Suprapubic skin (tissue), 4 donors: Measurements from ENCODE around the gene GRM5. TPM values are rescaled to one million over a fixed set of nuclear protein-coding genes. Genes with fewer than 3 reads are reported as not detected.
"Not testable (repeated sequence)": the region's sequence is repeated elsewhere in the genome, so short reads cannot be mapped to it uniquely, and the experiment has no call there.

ENCODE experiments used
- DNase-seq, 2 donors: peaks; one replicate each; pipeline ENCODE4 v3.0.0-alpha.2; 2019; ENCODE audit warnings: low spot score in 2 of 2
- H3K27ac ChIP-seq: fragments of 200-600 bp; sonication (generic); one replicate; pipeline ENCODE4 v1.5.1; 2019
- H3K27me3 ChIP-seq: fragments of 200-600 bp; sonication (generic); one replicate; pipeline ENCODE4 v1.5.1; 2019
- H3K36me3 ChIP-seq: fragments of 200-600 bp; sonication (generic); one replicate; pipeline ENCODE4 v1.5.1; 2019
- H3K4me1 ChIP-seq: fragments of 200-600 bp; sonication (generic); one replicate; pipeline ENCODE4 v1.5.1; 2019
- H3K4me3 ChIP-seq: fragments of 200-600 bp; sonication (generic); one replicate; pipeline ENCODE4 v1.5.1; 2019; ENCODE audit warnings: mild to moderate bottlenecking
- H3K9me3 ChIP-seq: fragments of 200-600 bp; sonication (generic); one replicate; pipeline ENCODE4 v1.5.1; 2019
- CTCF ChIP-seq, 2 donors: fragments of 200-600 bp in 1 of 2; fragments of 450-650 bp in 1 of 2; sonication (generic) in 1 of 2; IDR thresholded peaks; one replicate each; pipeline ENCODE4 v1.5.1; 2016 to 2019; ENCODE audit warnings: antibody characterized with exemption in 2 of 2, mild to moderate bottlenecking in 1 of 2, moderate library complexity in 1 of 2
- EP300 ChIP-seq: sonication (generic); formaldehyde crosslinking; IDR thresholded peaks from one replicate; pipeline ENCODE4 v1.6.1; 2017; ENCODE audit warnings: antibody characterized with exemption
- POLR2A ChIP-seq, 2 donors: fragments of 450-650 bp; IDR thresholded peaks; one replicate each; pipeline ENCODE4 v1.6.1; 2017; ENCODE audit warnings: antibody characterized with exemption in 2 of 2, mild to moderate bottlenecking in 2 of 2, moderate library complexity in 2 of 2
- POLR2AphosphoS5 ChIP-seq, 3 donors: sonication (generic); formaldehyde crosslinking; IDR thresholded peaks; one replicate each; pipeline ENCODE4 v1.6.1; 2017; ENCODE audit warnings: antibody characterized with exemption in 3 of 3
- WGBS: methylation state at CpG from one replicate; pipeline ENCODE4 v1.1.5; 2018; 5-methylcytosine and 5-hydroxymethylcytosine counted together
- total RNA-seq, 4 donors: library from RNA; depleted of rRNA; stranded (reverse); fragments of >200 nt; gene quantifications; one replicate each; pipeline ENCODE4 v1.1.0, GENCODE V29; 2016

GRM5 gene
- total RNA-seq, 4 donors from 2014 or later: not detected

GRCh38 chr11:89052220-89052619 lies 13.6 kb downstream of the GRM5 start:
- Histone ChIP-seq H3K36me3 (no peaks in the 10 kb centered on the region), H3K27ac (no peak overlapping the region), H3K4me1 (no peaks in the 10 kb centered on the region), H3K4me3 (no peak overlapping the region), H3K9me3 (no peaks in the 10 kb centered on the region), H3K27me3 (no peaks in the 10 kb centered on the region)
- 69% methylated on average over 4 of the region's 4 CpGs for WGBS
- TF ChIP-seq POLR2AphosphoS5 (IDR thresholded peaks at IDR 0.05): no peak
- TF ChIP-seq CTCF (IDR thresholded peaks at IDR 0.05): no peak
- no peak for TF ChIP-seq POLR2A (IDR thresholded peaks at IDR 0.05)
- TF ChIP-seq EP300: no peak
- DNase-seq: no peak

- not testable (repeated sequence) for DNase-seq, H3K9me3 ChIP-seq, H3K27me3 ChIP-seq, H3K4me1 ChIP-seq, H3K27ac ChIP-seq, H3K36me3 ChIP-seq, H3K4me3 ChIP-seq
- 90% methylated on average over 2 of the region's 4 CpGs for WGBS
These were observed 18.6 kb downstream of the GRM5 start for GRCh38 chr11:89047159-89047558.

- not testable (repeated sequence) for H3K4me3 ChIP-seq, H3K27ac ChIP-seq, H3K9me3 ChIP-seq, DNase-seq, H3K4me1 ChIP-seq, H3K36me3 ChIP-seq, H3K27me3 ChIP-seq
- 54% methylated on average over 6 of the region's 6 CpGs for WGBS
These were observed 21.8 kb downstream of the GRM5 start for GRCh38 chr11:89043861-89044588.

GRCh38 chr11:89029671-89030070 lies 36.1 kb downstream of the GRM5 start:
- not testable (repeated sequence) for H3K9me3 ChIP-seq, H3K36me3 ChIP-seq, H3K4me1 ChIP-seq, DNase-seq, H3K4me3 ChIP-seq, H3K27ac ChIP-seq, H3K27me3 ChIP-seq
- 80% methylated on average over 2 of the region's 2 CpGs for WGBS

- Histone ChIP-seq H3K27me3 (no peaks in the 10 kb centered on the region), H3K4me1 (no peaks in the 10 kb centered on the region), H3K4me3 (no peak overlapping the region), H3K9me3 (no peaks in the 10 kb centered on the region), H3K27ac (no peak overlapping the region), H3K36me3 (no peaks in the 10 kb centered on the region)
- TF ChIP-seq POLR2A (IDR thresholded peaks at IDR 0.05) (no peak), POLR2AphosphoS5 (IDR thresholded peaks at IDR 0.05) (no peak), CTCF (IDR thresholded peaks at IDR 0.05) (no peak)
- 75% methylated on average over 2 of the region's 2 CpGs for WGBS
- DNase-seq: no peak
These were observed 44.4 kb downstream of the GRM5 start for GRCh38 chr11:89021339-89021738.

GRCh38 chr11:89019827-89020547 lies 45.8 kb downstream of the GRM5 start:
- H3K4me1 ChIP-seq, H3K9me3 ChIP-seq, H3K36me3 ChIP-seq, H3K27ac ChIP-seq, H3K27me3 ChIP-seq, DNase-seq, H3K4me3 ChIP-seq: not testable (repeated sequence)

- Histone ChIP-seq H3K36me3 (no peaks in the 10 kb centered on the region), H3K27me3 (no peaks in the 10 kb centered on the region), H3K27ac (no peak overlapping the region), H3K4me1 (no peaks in the 10 kb centered on the region), H3K4me3 (no peak overlapping the region), H3K9me3 (no peaks in the 10 kb centered on the region)
- DNase-seq: no peak
- TF ChIP-seq POLR2A (IDR thresholded peaks at IDR 0.05): no peak
- TF ChIP-seq POLR2AphosphoS5 (IDR thresholded peaks at IDR 0.05): no peak
- TF ChIP-seq EP300: no peak
- TF ChIP-seq CTCF (IDR thresholded peaks at IDR 0.05): no peak
These were observed 49.6 kb downstream of the GRM5 start for GRCh38 chr11:89016214-89016613.
